ENCODE results near the gene EZH2.

EZH2 gene

GRCh38 chr7:148761499-148762278, 122.4 kb downstream of the EZH2 start:
- DNase-seq: no peak

Data from NCI-H510A treated with DMSO at 0.1 percent for 48 hours (cell line).